ENCODE data around the gene FLNA. TPM values are rescaled to one million over a fixed set of nuclear protein-coding genes. Genes with fewer than 3 reads are reported as not detected.

Gene FLNA, protein sequence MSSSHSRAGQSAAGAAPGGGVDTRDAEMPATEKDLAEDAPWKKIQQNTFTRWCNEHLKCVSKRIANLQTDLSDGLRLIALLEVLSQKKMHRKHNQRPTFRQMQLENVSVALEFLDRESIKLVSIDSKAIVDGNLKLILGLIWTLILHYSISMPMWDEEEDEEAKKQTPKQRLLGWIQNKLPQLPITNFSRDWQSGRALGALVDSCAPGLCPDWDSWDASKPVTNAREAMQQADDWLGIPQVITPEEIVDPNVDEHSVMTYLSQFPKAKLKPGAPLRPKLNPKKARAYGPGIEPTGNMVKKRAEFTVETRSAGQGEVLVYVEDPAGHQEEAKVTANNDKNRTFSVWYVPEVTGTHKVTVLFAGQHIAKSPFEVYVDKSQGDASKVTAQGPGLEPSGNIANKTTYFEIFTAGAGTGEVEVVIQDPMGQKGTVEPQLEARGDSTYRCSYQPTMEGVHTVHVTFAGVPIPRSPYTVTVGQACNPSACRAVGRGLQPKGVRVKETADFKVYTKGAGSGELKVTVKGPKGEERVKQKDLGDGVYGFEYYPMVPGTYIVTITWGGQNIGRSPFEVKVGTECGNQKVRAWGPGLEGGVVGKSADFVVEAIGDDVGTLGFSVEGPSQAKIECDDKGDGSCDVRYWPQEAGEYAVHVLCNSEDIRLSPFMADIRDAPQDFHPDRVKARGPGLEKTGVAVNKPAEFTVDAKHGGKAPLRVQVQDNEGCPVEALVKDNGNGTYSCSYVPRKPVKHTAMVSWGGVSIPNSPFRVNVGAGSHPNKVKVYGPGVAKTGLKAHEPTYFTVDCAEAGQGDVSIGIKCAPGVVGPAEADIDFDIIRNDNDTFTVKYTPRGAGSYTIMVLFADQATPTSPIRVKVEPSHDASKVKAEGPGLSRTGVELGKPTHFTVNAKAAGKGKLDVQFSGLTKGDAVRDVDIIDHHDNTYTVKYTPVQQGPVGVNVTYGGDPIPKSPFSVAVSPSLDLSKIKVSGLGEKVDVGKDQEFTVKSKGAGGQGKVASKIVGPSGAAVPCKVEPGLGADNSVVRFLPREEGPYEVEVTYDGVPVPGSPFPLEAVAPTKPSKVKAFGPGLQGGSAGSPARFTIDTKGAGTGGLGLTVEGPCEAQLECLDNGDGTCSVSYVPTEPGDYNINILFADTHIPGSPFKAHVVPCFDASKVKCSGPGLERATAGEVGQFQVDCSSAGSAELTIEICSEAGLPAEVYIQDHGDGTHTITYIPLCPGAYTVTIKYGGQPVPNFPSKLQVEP (N-terminal part only)
- 3,803 and 5,191 TPM in 2 replicates for total RNA-seq

GRCh38 chrX:154374313-154375155, at the start of gene FLNA:
Gene FLNA (minus strand): TSS chrX:154374634. CDS start chrX:154371245, 3,389 bp downstream.

DNA sequence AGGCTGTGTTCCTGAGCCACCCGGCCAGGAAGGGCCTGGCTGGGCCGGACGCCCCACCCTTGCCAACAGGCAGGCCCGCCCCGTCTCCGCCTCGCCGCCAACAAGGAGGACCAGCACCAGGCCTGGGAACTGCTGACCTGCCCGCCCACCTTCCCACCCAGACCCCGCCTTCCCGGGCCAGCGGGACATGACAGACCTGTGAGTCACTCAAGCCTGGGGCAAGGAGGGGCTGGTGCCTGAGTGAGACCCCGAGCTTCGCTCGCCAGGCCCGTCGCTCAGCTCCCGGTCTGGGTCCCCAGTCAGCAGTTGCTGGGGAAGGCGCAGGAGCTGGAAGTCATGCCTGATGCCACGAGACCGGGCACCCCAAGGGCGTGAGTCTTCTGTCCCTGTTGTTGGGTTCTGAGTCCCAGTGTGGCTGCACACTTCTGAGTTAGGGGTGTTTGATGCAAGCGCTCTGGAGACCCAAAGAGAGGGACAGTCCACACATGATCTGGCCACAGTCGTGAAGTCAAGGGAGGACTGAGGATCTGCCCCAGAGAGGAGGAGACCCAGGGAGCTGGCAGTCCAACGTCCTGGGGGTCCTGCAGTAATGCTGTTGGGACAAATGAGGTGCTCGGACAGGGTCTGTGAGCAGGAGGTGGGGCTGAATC, 34.9 kb upstream of the FLNA start, which contains the start of gene DNASE1L1:
DNASE1L1 (minus strand) TSS at position 33 of the 650 bp plus-strand sequence. CDS start 3,686 bp downstream, outside the sequence.

DNA sequence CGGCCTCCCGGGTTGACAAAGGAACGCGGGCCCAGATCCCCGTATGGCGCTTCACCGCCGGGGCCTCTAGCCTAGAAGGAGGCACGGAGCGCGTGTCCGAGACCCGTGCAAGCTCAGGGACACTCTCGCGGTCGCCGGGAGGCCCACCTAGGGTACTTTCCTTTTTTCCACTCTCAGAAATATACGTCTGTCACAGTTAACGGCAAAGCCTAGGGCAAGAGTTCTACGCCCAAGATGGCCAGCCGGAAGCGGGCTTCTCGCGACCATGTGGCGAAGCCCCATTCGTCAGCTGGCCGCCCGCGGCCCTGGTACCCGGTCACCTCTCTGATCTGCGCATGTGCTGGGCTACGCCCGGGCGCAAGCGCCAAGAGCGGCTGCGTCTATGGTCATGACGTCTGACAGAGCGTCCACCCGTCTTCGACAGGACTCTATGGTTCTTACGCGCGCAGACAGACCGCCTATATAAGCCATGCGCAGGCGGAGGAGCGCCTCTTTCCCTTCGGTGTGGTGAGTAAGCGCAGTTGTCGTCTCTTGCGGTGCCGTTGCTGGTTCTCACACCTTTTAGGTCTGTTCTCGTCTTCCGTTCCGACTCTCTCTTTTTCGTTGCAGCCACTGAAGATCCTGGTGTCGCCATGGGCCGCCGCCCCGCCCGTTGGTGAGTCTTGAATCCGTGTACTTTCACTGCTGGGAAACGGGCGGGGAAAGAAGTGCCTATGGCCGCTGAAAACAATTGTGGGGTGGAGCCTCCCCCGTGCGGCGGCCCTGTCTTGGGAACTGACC, 23.6 kb upstream of the FLNA start, which contains the start of gene RPL10:
RPL10 (plus strand) TSS at position 490 of the 780 bp plus-strand sequence; CDS start at position 633, 143 bp downstream.

DNA sequence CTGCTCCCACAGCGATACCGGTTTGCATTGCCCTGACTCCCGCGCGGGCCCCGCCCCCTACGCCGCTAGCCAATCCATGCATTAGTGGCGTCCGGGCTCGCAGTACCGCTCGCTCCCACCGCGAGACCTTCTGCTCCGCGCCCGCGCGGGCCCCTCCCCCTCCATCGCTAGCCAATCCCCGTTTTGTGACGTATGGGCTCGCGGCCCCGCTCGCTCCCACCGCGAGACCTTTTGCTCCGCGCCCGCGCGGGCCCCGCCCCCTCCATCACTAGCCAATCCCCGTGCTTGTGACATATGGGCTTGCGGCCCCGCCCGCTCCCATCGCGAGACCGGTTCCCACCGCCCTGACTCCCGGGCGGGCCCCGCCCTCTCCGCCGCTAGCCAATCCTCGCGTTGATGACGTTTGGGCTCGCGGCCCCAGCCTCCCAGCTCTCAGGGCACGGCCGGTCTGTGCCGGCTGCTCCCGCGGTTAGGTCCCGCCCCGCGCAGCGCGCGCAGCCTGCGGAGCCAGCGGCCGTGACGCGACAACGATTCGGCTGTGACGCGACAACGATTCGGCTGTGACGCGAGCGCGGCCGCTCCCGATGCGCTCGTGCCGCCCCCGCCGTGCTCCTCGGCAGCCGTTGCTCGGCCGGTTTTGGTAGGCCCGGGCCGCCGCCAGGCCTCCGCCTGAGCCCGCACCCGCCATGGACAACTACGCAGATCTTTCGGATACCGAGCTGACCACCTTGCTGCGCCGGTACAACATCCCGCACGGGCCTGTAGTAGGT, 4.5 kb upstream of the FLNA start, which contains the start of gene EMD:
EMD (plus strand) TSS at position 497 of the 770 bp plus-strand sequence; CDS start at position 687, 190 bp downstream.

Other genes starting within 250 kb of the FLNA start
- gene OPN1LW, start 230.4 kb downstream of the FLNA start, total RNA-seq: not detected in 2 replicates
- gene OPN1MW, start 192.0 kb downstream of the FLNA start, total RNA-seq: not detected in 2 replicates
- gene OPN1MW2, start 154.9 kb downstream of the FLNA start, total RNA-seq: not detected in 2 replicates
- gene OPN1MW3, start 117.1 kb downstream of the FLNA start, total RNA-seq: not detected in 2 replicates
- not detected in 2 replicates for gene TEX28, start 79.5 kb downstream of the FLNA start, total RNA-seq
- gene TKTL1, start 78.8 kb downstream of the FLNA start, total RNA-seq: not detected in 2 replicates
- gene EMD, start 4.7 kb upstream of the FLNA start, total RNA-seq: 22.8 and 26.8 TPM in 2 replicates
- 2,018 and 2,028 TPM in 2 replicates for gene RPL10, start 23.7 kb upstream of the FLNA start, total RNA-seq
- 98.5 and 178 TPM in 2 replicates for gene DNASE1L1, start 34.6 kb upstream of the FLNA start, total RNA-seq
- gene TAFAZZIN, start 36.9 kb upstream of the FLNA start, total RNA-seq: 15.4 and 26.4 TPM in 2 replicates
- gene ATP6AP1, start 54.0 kb upstream of the FLNA start, total RNA-seq: 145 and 172 TPM in 2 replicates
- gene GDI1, start 62.5 kb upstream of the FLNA start, total RNA-seq: 96.4 and 118 TPM in 2 replicates
- gene FAM50A, start 69.5 kb upstream of the FLNA start, total RNA-seq: 59.5 and 85.8 TPM in 2 replicates
- 58.3 and 68.4 TPM in 2 replicates for gene PLXNA3, start 83.6 kb upstream of the FLNA start, total RNA-seq
- gene LAGE3, start 104.6 kb upstream of the FLNA start, total RNA-seq: 16.6 and 20.3 TPM in 2 replicates
- 40.3 and 61.6 TPM in 2 replicates for gene UBL4A, start 112.0 kb upstream of the FLNA start, total RNA-seq
- 37.0 and 46.7 TPM in 2 replicates for gene SLC10A3, start 116.0 kb upstream of the FLNA start, total RNA-seq
- 43.3 and 52.2 TPM in 2 replicates for gene FAM3A, start 141.6 kb upstream of the FLNA start, total RNA-seq
- gene G6PD, start 172.2 kb upstream of the FLNA start, total RNA-seq: 109 and 142 TPM in 2 replicates
- 12.3 and 16.7 TPM in 2 replicates for gene IKBKG, start 173.0 kb upstream of the FLNA start, total RNA-seq
- gene CTAG1A, start 210.5 kb upstream of the FLNA start, total RNA-seq: not detected in 2 replicates
- gene CTAG1B, start 244.6 kb upstream of the FLNA start, total RNA-seq: not detected in 2 replicates